DND-41 (cell line): ENCODE measurements around the gene OTUB1.

Experiments
- ATAC-seq: fragments of 200-7000 bp; cut with Tn5 transposase; 3 replicates; pipeline ENCODE4 v1.9.1; 2021; ENCODE audit warnings: low read depth; ENCODE audit not compliant: insufficient read depth
- DNase-seq: peaks from one replicate; pipeline ENCODE4 v3.0.0-alpha.2; 2020
- H2AFZ ChIP-seq: 2 replicates; pipeline ENCODE4 v1.6.0; 2012; ENCODE audit warnings: low read depth, low read length
- H3K27ac ChIP-seq: 2 replicates; pipeline ENCODE4 v1.5.1; 2012; ENCODE audit warnings: low read length, inconsistent platforms
- H3K27me3 ChIP-seq: fragments of 200-600 bp; sonication (generic); 2 replicates; pipeline ENCODE4 v1.6.0; 2012; ENCODE audit warnings: low read length, mild to moderate bottlenecking, inconsistent platforms; ENCODE audit not compliant: insufficient read depth, poor library complexity
- H3K36me3 ChIP-seq: 2 replicates; pipeline ENCODE4 v1.5.1; 2012; ENCODE audit warnings: low read length, inconsistent platforms; ENCODE audit not compliant: insufficient read depth
- H3K4me1 ChIP-seq: 2 replicates; pipeline ENCODE4 v1.5.1; 2012; ENCODE audit warnings: mild to moderate bottlenecking, low read length; ENCODE audit not compliant: insufficient read depth
- H3K4me2 ChIP-seq: 2 replicates; pipeline ENCODE4 v1.6.0; 2012; ENCODE audit warnings: mild to moderate bottlenecking, moderate library complexity, low read length, inconsistent platforms; ENCODE audit not compliant: insufficient read depth
- H3K4me3 ChIP-seq, 2 experiments: fragments of 200-600 bp in 1 of 2; shearing (Covaris generic) in 1 of 2; 2 replicates each; pipeline ENCODE4 v1.5.1; 2012 to 2016; ENCODE audit warnings: inconsistent platforms in 2 of 2, low read length in 2 of 2, mild to moderate bottlenecking in 2 of 2, low read depth in 1 of 2, moderate library complexity in 1 of 2
- H3K79me2 ChIP-seq: 2 replicates; pipeline ENCODE4 v1.6.0; 2012; ENCODE audit warnings: low read length, inconsistent platforms; ENCODE audit not compliant: insufficient read depth
- H3K9ac ChIP-seq: 2 replicates; pipeline ENCODE4 v1.6.0; 2012; ENCODE audit warnings: low read depth, mild to moderate bottlenecking, inconsistent platforms, low read length, moderate library complexity
- H3K9me3 ChIP-seq: 2 replicates; pipeline ENCODE4 v1.5.1; 2012; ENCODE audit warnings: low read length, moderate library complexity, mild to moderate bottlenecking, inconsistent platforms; ENCODE audit not compliant: insufficient read depth, severe bottlenecking
- H4K20me1 ChIP-seq: 2 replicates; pipeline ENCODE4 v1.6.0; 2012; ENCODE audit warnings: low read length; ENCODE audit not compliant: insufficient read depth
- CTCF ChIP-seq: IDR thresholded peaks from 2 replicates; pipeline ENCODE4 v1.5.1; 2012; ENCODE audit warnings: borderline replicate concordance, low read length, moderate library complexity, mild to moderate bottlenecking; ENCODE audit not compliant: poor library complexity, severe bottlenecking; ENCODE audit errors: extremely low read depth
- EZH2 ChIP-seq: IDR thresholded peaks from 3 replicates; pipeline ENCODE4 v1.6.1; 2012; ENCODE audit warnings: borderline replicate concordance, low read depth, mild to moderate bottlenecking, moderate library complexity, low read length, inconsistent platforms; ENCODE audit not compliant: severe bottlenecking

OTUB1 gene

DNA sequence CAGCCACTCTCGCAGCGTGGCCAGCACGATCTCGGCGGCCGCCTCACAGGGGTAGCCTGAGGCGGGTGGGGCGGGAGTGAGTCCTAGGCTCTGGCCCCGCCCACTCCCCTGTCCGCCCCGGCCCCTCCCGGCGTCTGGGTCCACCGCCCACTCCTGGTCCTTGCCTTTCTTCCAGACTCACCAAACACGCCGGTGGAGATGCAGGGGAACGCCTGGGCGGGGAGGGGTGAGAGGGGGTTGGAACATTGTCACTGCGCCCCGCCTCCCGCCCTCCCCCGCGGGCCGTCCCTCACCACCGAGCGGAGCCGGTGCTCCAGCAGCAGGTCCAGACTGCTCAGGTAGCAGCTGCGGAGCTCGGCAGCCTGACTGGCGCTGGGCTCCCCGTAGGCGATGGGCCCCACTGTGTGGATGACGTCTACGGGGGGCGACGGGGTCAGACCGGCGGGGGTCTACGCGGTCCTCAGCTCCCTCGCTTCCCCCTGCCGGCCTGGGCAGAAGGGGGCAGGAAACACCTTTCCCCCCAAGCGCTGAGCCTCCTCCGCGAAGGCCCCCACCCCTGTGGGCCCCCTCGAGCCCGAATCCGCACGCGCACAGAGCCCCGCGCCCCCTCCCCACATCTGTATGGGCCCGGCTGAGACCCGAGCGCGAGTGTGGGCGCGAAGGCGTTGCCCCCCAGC is 13.2 kb downstream of the OTUB1 start:
- no peak overlapping the region for H3K4me2 ChIP-seq
- peaks cover 74% of the 10 kb centered on the region for H3K36me3 ChIP-seq
- no peak overlapping the region for H3K4me3 ChIP-seq
- no peak overlapping the region for H2AFZ ChIP-seq
- H3K79me2 ChIP-seq = peaks cover 6% of the 10 kb centered on the region
- H3K9me3 ChIP-seq = no peaks in the 10 kb centered on the region
- TF ChIP-seq CTCF = no peak
- TF ChIP-seq EZH2 = no peak
- peaks cover 60% of the 10 kb centered on the region for H4K20me1 ChIP-seq
- no peaks in the 10 kb centered on the region for H3K27me3 ChIP-seq
- no peaks in the 10 kb centered on the region for H3K4me1 ChIP-seq
- H3K27ac ChIP-seq = no peak overlapping the region
- H3K9ac ChIP-seq = no peak overlapping the region
- DNase-seq (no peak), ATAC-seq (no peak)

GRCh38 chr11:64000026-64000739 is 13.9 kb downstream of the OTUB1 start:
- DNase-seq (no peak), ATAC-seq (no peak)
- TF ChIP-seq CTCF (no peak), EZH2 (no peak)
- Histone ChIP-seq H3K79me2 (peaks cover 6% of the 10 kb centered on the region; the same call in 1 of the 2 replicates), H3K4me3 (no peak overlapping the region), H3K27ac (no peak overlapping the region), H3K9ac (no peak overlapping the region), H3K9me3 (no peaks in the 10 kb centered on the region), H3K27me3 (no peaks in the 10 kb centered on the region), H3K4me1 (no peaks in the 10 kb centered on the region), H3K36me3 (peaks cover 67% of the 10 kb centered on the region), H4K20me1 (peaks cover 53% of the 10 kb centered on the region), H3K4me2 (no peak overlapping the region), H2AFZ (no peak overlapping the region)

- Histone ChIP-seq H3K27ac (no peak overlapping the region), H3K36me3 (peaks cover 62% of the 10 kb centered on the region), H3K4me2 (no peak overlapping the region), H3K4me3 (no peak overlapping the region), H3K9me3 (no peaks in the 10 kb centered on the region), H3K27me3 (no peaks in the 10 kb centered on the region), H4K20me1 (peaks cover 54% of the 10 kb centered on the region), H3K79me2 (no peaks in the 10 kb centered on the region), H2AFZ (no peak overlapping the region), H3K4me1 (no peaks in the 10 kb centered on the region), H3K9ac (no peak overlapping the region)
- DNase-seq = no peak
- no peak for TF ChIP-seq EZH2
- ATAC-seq = no peak
These were observed 14.7 kb downstream of the OTUB1 start for GRCh38 chr11:64000740-64001483.
